Neural cell (in vitro differentiated cells): ENCODE results near the gene ESR2. TPM values are rescaled to one million over a fixed set of nuclear protein-coding genes. Genes with fewer than 3 reads are reported as not detected.

Experiments
- polyA plus RNA-seq: library from polyadenylated mRNA; depleted of rRNA; stranded (reverse); fragments of >200 nt; gene quantifications from 2 replicates; pipeline ENCODE4 v1.2.3, GENCODE V29; 2014
- small RNA-seq, 3 experiments: library from RNA; depleted of rRNA; stranded (forward); fragments of <200 nt; gene quantifications; one replicate each; pipeline ENCODE3, GENCODE V24; 2012

Gene ESR2
- polyA plus RNA-seq, 1 donor from 2014 or later, result 0.35 TPM

Small RNA genes lying within 50 kb of the gene (small RNA-seq; reads per million reads assigned to genes)
- 0 reads per million in 3 experiments for gene MIR548H1

Other genes with a start within 250 kb of the ESR2 start
- gene MTHFD1, start 94.0 kb upstream of the ESR2 start, polyA plus RNA-seq, result 5.4 and 7.1 TPM in 2 replicates
- gene AKAP5, start 171.1 kb upstream of the ESR2 start, polyA plus RNA-seq, result 1.8 and 2.6 TPM in 2 replicates
- 5.3 TPM in 2 replicates for gene ZBTB25, start 209.5 kb upstream of the ESR2 start, polyA plus RNA-seq
- 22.5 and 24.8 TPM in 2 replicates for gene ZBTB1, start 210.4 kb upstream of the ESR2 start, polyA plus RNA-seq
- gene HSPA2, start 246.4 kb upstream of the ESR2 start, polyA plus RNA-seq, result 0.25 TPM in 1 of 2 replicates, not detected in the other